Left ventricle myocardium inferior (tissue), 1 donor: ENCODE results near the gene CYB5B. TPM values are rescaled to one million over a fixed set of nuclear protein-coding genes. Genes with fewer than 3 reads are reported as not detected.

Source experiments
- DNase-seq: peaks from one replicate; pipeline ENCODE4 v3.0.0-alpha.2; 2020
- H3K27ac ChIP-seq: fragments of 200-600 bp; replicated peaks from 2 replicates; pipeline ENCODE4 v1.8.0; 2021
- H3K27me3 ChIP-seq: fragments of 200-600 bp; 2 replicates; pipeline ENCODE4 v1.8.0; 2021; ENCODE audit warnings: low read depth
- H3K36me3 ChIP-seq: fragments of 200-600 bp; 2 replicates; pipeline ENCODE4 v1.8.0; 2021
- H3K4me1 ChIP-seq: fragments of 200-600 bp; 2 replicates; pipeline ENCODE4 v1.8.0; 2021
- H3K4me3 ChIP-seq: fragments of 200-600 bp; 2 replicates; pipeline ENCODE4 v1.8.0; 2021; ENCODE audit warnings: mild to moderate bottlenecking, moderate library complexity
- H3K9me3 ChIP-seq: fragments of 200-600 bp; replicated peaks from 2 replicates; pipeline ENCODE4 v1.8.0; 2021
- CTCF ChIP-seq: fragments of 200-600 bp; IDR thresholded peaks from 2 replicates; pipeline ENCODE4 v1.8.0; 2021; ENCODE audit warnings: antibody characterized with exemption, mild to moderate bottlenecking, borderline replicate concordance
- intact Hi-C: fragments of 100-400 bp; cut with micrococcal nuclease; formaldehyde crosslinking; loops from one replicate; pipeline ENCODE4 v1.11.0; 2022
- total RNA-seq: library from RNA; stranded (reverse); fragmentation: NEBNext Ultra II Directional; extraction: Animal tissue kit (Norgen Biotek cat#: 25700); gene quantifications from one replicate; pipeline ENCODE4 v1.2.1, GENCODE V29; 2021
- donor health status: DM: no; HTN: yes; CAD: no; lungs with severe emphysema.

CYB5B gene
- total RNA-seq, 1 donor from 2014 or later: 69.0 TPM

GRCh38 chr16:69382421-69382820, 42.0 kb upstream of the CYB5B start:
- H3K4me3 ChIP-seq: no peak overlapping the region
- no peaks in the 10 kb centered on the region for H3K27me3 ChIP-seq
- H3K4me1 ChIP-seq: peaks cover 52% of the 10 kb centered on the region
- DNase-seq: no peak
- no peaks in the 10 kb centered on the region for H3K9me3 ChIP-seq
- no peak for TF ChIP-seq CTCF
- intact Hi-C loops: no loop called here
- peaks cover 68% of the 10 kb centered on the region for H3K36me3 ChIP-seq
- H3K27ac ChIP-seq: peak overlapping the region; percentile 13

GRCh38 chr16:69384974-69385373, 39.4 kb upstream of the CYB5B start:
- Histone ChIP-seq H3K27me3 (no peaks in the 10 kb centered on the region), H3K4me3 (peak overlapping the region; percentile 86), H3K4me1 (peaks cover 52% of the 10 kb centered on the region), H3K9me3 (no peaks in the 10 kb centered on the region), H3K36me3 (peaks cover 43% of the 10 kb centered on the region), H3K27ac (peak overlapping the region; percentile 97)
- no peak for DNase-seq
- no peak for TF ChIP-seq CTCF
- intact Hi-C loops: no loop called here

GRCh38 chr16:69386596-69386995, 37.8 kb upstream of the CYB5B start:
- H3K36me3 ChIP-seq: peaks cover 26% of the 10 kb centered on the region
- intact Hi-C loops: no loop called here
- no peaks in the 10 kb centered on the region for H3K27me3 ChIP-seq
- peak overlapping the region; percentile 86 for H3K4me3 ChIP-seq
- DNase-seq: no peak
- peaks cover 41% of the 10 kb centered on the region for H3K4me1 ChIP-seq
- H3K27ac ChIP-seq: peak overlapping the region; percentile 97
- TF ChIP-seq CTCF: no peak
- no peaks in the 10 kb centered on the region for H3K9me3 ChIP-seq

DNA sequence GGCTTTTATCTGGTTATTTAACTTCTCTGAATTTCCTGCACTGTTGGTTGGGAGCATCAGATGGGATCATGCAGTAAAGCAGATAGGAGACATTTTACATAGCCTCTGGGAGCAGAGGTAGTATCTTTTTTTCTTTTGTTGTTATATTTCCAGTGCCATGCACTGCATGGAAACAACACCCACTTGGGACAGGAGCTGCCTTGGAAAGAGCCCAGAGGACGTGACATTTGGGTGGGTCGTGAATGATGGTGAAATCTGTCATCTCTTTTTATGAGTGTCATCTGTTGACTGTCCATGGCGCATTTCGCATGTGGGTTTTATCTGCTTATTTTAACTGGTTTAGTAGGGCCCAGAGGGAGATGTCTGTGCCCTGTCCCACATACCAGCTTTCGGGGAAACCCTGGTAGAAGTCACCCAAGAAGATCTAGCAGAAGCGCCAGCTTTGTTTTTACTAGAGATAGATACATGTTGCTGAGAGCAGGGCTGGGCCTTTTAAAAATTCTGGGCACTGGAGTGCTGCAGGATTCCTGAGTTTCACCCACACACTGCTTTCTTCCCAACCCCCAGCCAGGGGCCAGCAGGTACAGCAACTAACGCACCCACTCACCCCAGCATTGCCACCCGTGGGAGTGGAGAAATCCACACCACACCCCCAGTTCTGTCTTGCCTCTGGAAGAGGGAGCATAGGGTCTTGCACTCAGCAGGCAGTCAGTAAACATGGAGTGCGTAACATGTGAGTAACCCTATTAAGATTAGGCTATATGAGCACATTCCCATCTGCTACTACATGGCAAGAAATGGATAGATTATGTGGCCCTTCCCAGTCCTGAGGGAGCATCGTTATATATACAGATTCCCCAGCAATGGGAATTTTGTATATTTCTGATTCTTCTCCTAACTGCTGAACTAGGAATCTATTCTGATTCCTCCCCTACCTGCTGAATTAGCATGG, 30.2 kb upstream of the CYB5B start:
- H3K4me3 ChIP-seq: no peak overlapping the region
- intact Hi-C loops: loop anchor here (10.0 kb wide), 2 partner anchors 171 to 261 kb away; partner anchors contain the start of gene NFAT5
- DNase-seq: no peak
- no peaks in the 10 kb centered on the region for H3K27me3 ChIP-seq
- peak overlapping the region; percentile 75 for H3K27ac ChIP-seq
- H3K9me3 ChIP-seq: no peaks in the 10 kb centered on the region
- peaks cover 35% of the 10 kb centered on the region for H3K4me1 ChIP-seq
- no peaks in the 10 kb centered on the region for H3K36me3 ChIP-seq
- TF ChIP-seq CTCF: no peak

GRCh38 chr16:69395859-69396186, 28.6 kb upstream of the CYB5B start:
- DNase-seq: no peak
- peaks cover 35% of the 10 kb centered on the region for H3K4me1 ChIP-seq
- intact Hi-C loops: loop anchor here (10.0 kb wide), 2 partner anchors 169 to 259 kb away; partner anchors contain the start of gene NFAT5
- TF ChIP-seq CTCF: no peak
- no peak overlapping the region for H3K4me3 ChIP-seq
- H3K9me3 ChIP-seq: no peaks in the 10 kb centered on the region
- peak overlapping the region; percentile 83 for H3K27ac ChIP-seq
- H3K36me3 ChIP-seq: no peaks in the 10 kb centered on the region
- H3K27me3 ChIP-seq: no peaks in the 10 kb centered on the region
